OCI-LY1 (cell line): Measurements from ENCODE around the gene FHOD3.

Experiments
- CTCF ChIP-seq: fragments of 200-600 bp; sonication (generic), shearing (Covaris generic); IDR thresholded peaks from 2 replicates; pipeline ENCODE4 v1.5.1; 2017; ENCODE audit warnings: mild to moderate bottlenecking, antibody characterized with exemption, low read length, moderate library complexity, mixed read lengths
- EZH2 ChIP-seq: fragments of 200-600 bp; sonication (generic), shearing (Covaris generic); IDR thresholded peaks from 2 replicates; pipeline ENCODE4 v1.8.0; 2017; ENCODE audit warnings: borderline replicate concordance, mixed run types, mild to moderate bottlenecking, antibody characterized with exemption, low read length, moderate library complexity, mixed read lengths

GRCh38 chr18:36527740-36528455 lies 230.4 kb downstream of the FHOD3 start:
- TF ChIP-seq EZH2, result no peak
- no peak for TF ChIP-seq CTCF
